GM19023 (cell line): ENCODE data around the gene MRPL12.
"Not testable (repeated sequence)": the region's sequence is repeated elsewhere in the genome, so short reads cannot be mapped to it uniquely, and the experiment has no call there.

Experiments used
- ATAC-seq: cut with Tn5 transposase; IDR thresholded peaks from one replicate; pipeline ENCODE4 v1.9.1; 2021; ENCODE audit warnings: mild to moderate bottlenecking, moderate library complexity; ENCODE audit not compliant: unreplicated experiment

The MRPL12 gene

GRCh38 chr17:81737947-81738800, 35.0 kb downstream of the MRPL12 start:
- no peak for ATAC-seq

GRCh38 chr17:81738801-81739393, 35.7 kb downstream of the MRPL12 start:
- ATAC-seq = no peak

GRCh38 chr17:81739593-81739992, 36.4 kb downstream of the MRPL12 start:
- ATAC-seq = not testable (repeated sequence)

- ATAC-seq = no peak
Measured at GRCh38 chr17:81740395-81740961, 37.3 kb downstream of the MRPL12 start.

GRCh38 chr17:81741049-81741593, 38.0 kb downstream of the MRPL12 start:
- ATAC-seq = no peak

GRCh38 chr17:81741594-81742452, 38.7 kb downstream of the MRPL12 start:
- ATAC-seq = no peak
